IMR-90 (cell line): ENCODE results near the gene COL4A2. TPM values are rescaled to one million over a fixed set of nuclear protein-coding genes. Genes with fewer than 3 reads are reported as not detected.

Source experiments
- ATAC-seq: fragments of 200-7000 bp; cut with Tn5 transposase; 2 replicates; pipeline ENCODE4 v1.9.1; 2020; ENCODE audit warnings: low read depth, mild to moderate bottlenecking, moderate library complexity
- BruUV-seq: library from RNA; stranded (reverse); fragments of 400-500 nt; replicated peaks from 2 replicates; lab custom pipeline; 2021; lab: Mats Ljungman, UMichigan
- CTCF ChIA-PET: fragments of 300-600 bp; formaldehyde crosslinking; extraction: SDS; loops from one replicate; lab custom pipeline; 2021; ENCODE audit warnings: antibody characterized with exemption; lab: Yijun Ruan, JAX
- POLR2A ChIA-PET: fragments of 300-600 bp; sonication (Branson Sonifier 250); formaldehyde crosslinking; loops from one replicate; lab custom pipeline; 2022; ENCODE audit warnings: antibody characterized with exemption; ENCODE audit not compliant: unreplicated experiment; lab: Charles Lee
- DNase-seq: peaks from one replicate; pipeline ENCODE4 v3.0.0; 2013
- H2AFZ ChIP-seq: replicated peaks from 2 replicates; pipeline ENCODE3; 2013; ENCODE audit warnings: low read length, mild to moderate bottlenecking; ENCODE audit not compliant: poor library complexity
- H2AK5ac ChIP-seq: 2 replicates; pipeline ENCODE4 v1.6.1; 2013; ENCODE audit warnings: low read depth, low read length, inconsistent platforms
- H2AK9ac ChIP-seq: replicated peaks from 2 replicates; pipeline ENCODE3; 2013; ENCODE audit warnings: mild to moderate bottlenecking, low read depth, low read length, moderate library complexity; ENCODE audit not compliant: poor library complexity
- H2BK120ac ChIP-seq: 2 replicates; pipeline ENCODE4 v1.6.1; 2013; ENCODE audit warnings: low read depth, low read length, inconsistent platforms
- H2BK15ac ChIP-seq: 3 replicates; pipeline ENCODE4 v1.6.1; 2013; ENCODE audit warnings: low read depth, low read length, inconsistent platforms
- H2BK20ac ChIP-seq: 2 replicates; pipeline ENCODE4 v1.6.1; 2013; ENCODE audit warnings: low read depth, mild to moderate bottlenecking, inconsistent platforms, low read length, moderate library complexity
- H2BK5ac ChIP-seq: 2 replicates; pipeline ENCODE4 v1.6.1; 2013; ENCODE audit warnings: mild to moderate bottlenecking, low read depth, low read length, inconsistent platforms; ENCODE audit not compliant: poor library complexity, severe bottlenecking
- H3K14ac ChIP-seq: replicated peaks from 2 replicates; pipeline ENCODE4 v1.6.1; 2013; ENCODE audit warnings: low read depth, low read length, inconsistent platforms
- H3K18ac ChIP-seq: 2 replicates; pipeline ENCODE4 v1.6.1; 2013; ENCODE audit warnings: low read depth, low read length, control low read depth
- H3K23ac ChIP-seq: 2 replicates; pipeline ENCODE4 v1.6.1; 2013; ENCODE audit warnings: low read depth, low read length, inconsistent platforms
- H3K27ac ChIP-seq: 2 replicates; pipeline ENCODE4 v1.5.1; 2013; ENCODE audit warnings: mild to moderate bottlenecking, control low read depth, low read length; ENCODE audit not compliant: insufficient read depth
- H3K27me3 ChIP-seq: 2 replicates; pipeline ENCODE4 v1.6.1; 2013; ENCODE audit warnings: low read length; ENCODE audit not compliant: control insufficient read depth, insufficient read depth
- H3K36me3 ChIP-seq: 2 replicates; pipeline ENCODE4 v1.6.1; 2013; ENCODE audit warnings: low read length, mixed read lengths; ENCODE audit not compliant: control insufficient read depth, insufficient read depth
- H3K4ac ChIP-seq: 2 replicates; pipeline ENCODE4 v1.6.1; 2013; ENCODE audit warnings: low read depth, low read length, inconsistent platforms
- H3K4me1 ChIP-seq: 2 replicates; pipeline ENCODE4 v1.6.1; 2013; ENCODE audit warnings: low read length, mixed read lengths; ENCODE audit not compliant: control insufficient read depth, insufficient read depth
- H3K4me2 ChIP-seq: 2 replicates; pipeline ENCODE4 v1.6.1; 2013; ENCODE audit warnings: low read depth, mild to moderate bottlenecking, control low read depth, low read length, moderate library complexity
- H3K4me3 ChIP-seq: 2 replicates; pipeline ENCODE4 v1.5.1; 2013; ENCODE audit warnings: low read depth, mild to moderate bottlenecking, control low read depth, low read length, moderate library complexity; ENCODE audit not compliant: insufficient read depth
- H3K56ac ChIP-seq: 2 replicates; pipeline ENCODE4 v1.6.1; 2013; ENCODE audit warnings: low read length, inconsistent platforms; ENCODE audit not compliant: insufficient read depth; ENCODE audit errors: extremely low read depth
- H3K79me1 ChIP-seq, 2 experiments: 2 replicates each; pipeline ENCODE4 v1.6.1; 2013; ENCODE audit warnings: low read length in 2 of 2, inconsistent platforms in 1 of 2, low read depth in 1 of 2
- H3K9ac ChIP-seq: 2 replicates; pipeline ENCODE4 v1.6.1; 2013; ENCODE audit warnings: low read depth, low read length, control low read depth
- H3K9me1 ChIP-seq: 2 replicates; pipeline ENCODE4 v1.6.1; 2013; ENCODE audit warnings: low read length, inconsistent platforms; ENCODE audit not compliant: insufficient read depth
- H3K9me3 ChIP-seq: 2 replicates; pipeline ENCODE4 v1.6.1; 2013; ENCODE audit warnings: low read length; ENCODE audit not compliant: control insufficient read depth, insufficient read depth
- H4K20me1 ChIP-seq: 2 replicates; pipeline ENCODE4 v1.6.1; 2013; ENCODE audit warnings: low read length, inconsistent platforms; ENCODE audit not compliant: insufficient read depth
- H4K5ac ChIP-seq: 2 replicates; pipeline ENCODE4 v1.6.1; 2013; ENCODE audit warnings: mild to moderate bottlenecking, low read depth, low read length, control low read depth
- H4K8ac ChIP-seq, 2 experiments: 2 replicates each; pipeline ENCODE4 v1.6.1; 2013; ENCODE audit warnings: low read depth in 2 of 2, low read length in 2 of 2, control low read depth in 1 of 2, inconsistent platforms in 1 of 2
- H4K91ac ChIP-seq: 2 replicates; pipeline ENCODE4 v1.6.1; 2013; ENCODE audit warnings: low read depth, low read length, inconsistent platforms; ENCODE audit not compliant: insufficient read depth
- FOS ChIP-seq: fragments of 150-350 bp; IDR thresholded peaks from 2 replicates; pipeline ENCODE4 v1.6.1; 2016; ENCODE audit warnings: low read depth, low read length
- WGBS, 2 experiments: methylation state at CpG; one replicate each; pipeline versions ENCODE4 v1.1.5 to v1.1.7; 2013; ENCODE audit warnings: missing lambda C conversion rate in 2 of 2; ENCODE audit not compliant: insufficient read length in 1 of 2; ENCODE audit errors: extremely low coverage in 2 of 2; 5-methylcytosine and 5-hydroxymethylcytosine counted together
- dilution Hi-C: fragments of 300-500 bp; cut with HindIII; formaldehyde crosslinking; loops from one replicate; pipeline ENCODE4 v1.14.3; 2018; ENCODE audit warnings: low sequenced_read_pairs; ENCODE audit not compliant: unreplicated experiment
- in situ Hi-C: fragments of 300-500 bp; cut with MboI; formaldehyde crosslinking; loops from 3 replicates; pipeline ENCODE4 v1.14.3; 2019; ENCODE audit warnings: low sequenced_read_pairs, inconsistent platforms, mixed read lengths
- intact Hi-C: fragments of 100-400 bp; cut with micrococcal nuclease; formaldehyde crosslinking; loops from 2 replicates; pipeline ENCODE4 v1.10.0; 2022
- polyA plus RNA-seq, 3 experiments: library from polyadenylated mRNA; depleted of rRNA; stranded (reverse); fragments of >200 nt; gene quantifications; 2 replicates each; pipeline ENCODE4 v1.2.3, GENCODE V29; 2012; ENCODE audit warnings: low replicate concordance in 1 of 3
- total RNA-seq: library from RNA; depleted of rRNA; stranded (reverse); fragments of >200 nt; gene quantifications from 2 replicates; pipeline ENCODE4 v1.2.3, GENCODE V29; 2012

COL4A2 gene
- total and polyA plus RNA-seq, 2 of the 4 experiments (the other 2 are of a cell fraction): 90.7 to 457 TPM

DNA sequence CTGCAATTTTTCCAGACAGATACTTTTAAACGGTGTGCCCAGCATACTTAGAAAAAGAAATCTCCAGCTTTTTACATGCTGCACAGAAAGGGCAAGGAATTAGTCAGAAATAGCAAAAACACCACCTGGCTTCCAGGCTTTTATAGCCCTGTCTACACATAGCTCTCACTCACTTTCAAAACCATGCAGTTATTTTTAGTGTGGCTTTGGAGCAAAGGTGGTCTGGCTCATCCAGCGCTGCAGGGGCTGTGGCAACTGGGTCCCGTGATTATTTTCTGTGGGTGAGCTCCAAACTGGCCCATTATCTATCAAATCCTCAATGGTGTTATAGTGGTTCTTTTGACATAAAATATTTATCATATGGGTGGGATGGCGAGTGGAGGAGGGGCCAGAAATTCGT, 57.0 kb downstream of the COL4A2 start:
- ATAC-seq: no peak
- no peaks in the 10 kb centered on the region for H3K27me3 ChIP-seq
- no peak overlapping the region for H3K27ac ChIP-seq
- no peak overlapping the region for H2BK15ac ChIP-seq
- H3K9ac ChIP-seq: no peak overlapping the region
- H2AFZ ChIP-seq: no peak overlapping the region
- H2BK20ac ChIP-seq: no peak overlapping the region
- no CpG with 5 or more reads among the region's 5 CpGs for WGBS, 2 experiments
- peaks cover 22% of the 10 kb centered on the region for H3K36me3 ChIP-seq
- ChIA-PET CTCF (no interaction called here), POLR2A (no interaction called here)
- H3K9me3 ChIP-seq: no peaks in the 10 kb centered on the region
- no peak for TF ChIP-seq FOS
- H2AK9ac ChIP-seq: no peak overlapping the region
- no peak overlapping the region for H2BK120ac ChIP-seq
- dilution Hi-C loops (no loop called here), intact Hi-C loops (no loop called here), in situ Hi-C loops (no loop called here)
- no peak overlapping the region for H2BK5ac ChIP-seq
- H3K4ac ChIP-seq: no peak overlapping the region
- H3K9me1 ChIP-seq: peaks cover 34% of the 10 kb centered on the region
- H3K56ac ChIP-seq: no peak overlapping the region
- H3K4me3 ChIP-seq: no peak overlapping the region
- no peak overlapping the region for H3K23ac ChIP-seq
- H4K8ac ChIP-seq: no peak overlapping the region
- no peak overlapping the region for H3K14ac ChIP-seq
- peaks cover 37 to 83% of the 10 kb centered on the region in 2 experiments; a peak in 3 of 4 replicates for H3K79me1 ChIP-seq
- BruUV-seq: no TSS peak
- no peak for DNase-seq
- peaks cover 18% of the 10 kb centered on the region for H3K4me1 ChIP-seq
- H4K91ac ChIP-seq: no peak overlapping the region
- no peak overlapping the region for H3K18ac ChIP-seq
- H3K4me2 ChIP-seq: no peak overlapping the region
- H2AK5ac ChIP-seq: no peak overlapping the region
- no peak overlapping the region for H4K5ac ChIP-seq
- H4K20me1 ChIP-seq: peaks cover 15% of the 10 kb centered on the region; the same call in 1 of the 2 replicates
